Left lung (tissue), 10 donors: ENCODE data around the gene TEAD1. TPM values are rescaled to one million over a fixed set of nuclear protein-coding genes. Genes with fewer than 3 reads are reported as not detected.

Experiments used
- ATAC-seq: fragments of 200-7000 bp; cut with Tn5 transposase; one replicate; pipeline ENCODE4 v1.9.1; 2020; ENCODE audit warnings: moderate library complexity
- DNase-seq, 4 donors: peaks; one replicate each; pipeline ENCODE4 v3.0.0-alpha.2; 2013 to 2020
- H3K27ac ChIP-seq, 2 donors: fragments of 200-600 bp; sonication (generic) in 1 of 2; one replicate each; pipeline versions ENCODE4 v1.5.0 to v1.8.0; 2020 to 2021
- H3K27me3 ChIP-seq, 2 donors: fragments of 200-600 bp; sonication (generic) in 1 of 2; one replicate each; pipeline versions ENCODE4 v1.5.0 to v1.8.0; 2020 to 2021
- H3K36me3 ChIP-seq, 2 donors: fragments of 200-600 bp; sonication (generic) in 1 of 2; one replicate each; pipeline versions ENCODE4 v1.5.0 to v1.8.0; 2020 to 2021
- H3K4me1 ChIP-seq, 2 donors: fragments of 200-600 bp; one replicate each; pipeline ENCODE4 v1.8.0; 2021
- H3K4me3 ChIP-seq, 2 donors: fragments of 200-600 bp; sonication (generic) in 1 of 2; one replicate each; pipeline versions ENCODE4 v1.5.0 to v1.8.0; 2020 to 2021; ENCODE audit warnings: mild to moderate bottlenecking in 1 of 2
- H3K9me3 ChIP-seq, 2 donors: fragments of 200-600 bp; sonication (generic) in 1 of 2; one replicate each; pipeline versions ENCODE4 v1.5.0 to v1.8.0; 2020 to 2021
- CTCF ChIP-seq, 2 donors: fragments of 200-600 bp; sonication (generic) in 1 of 2; IDR thresholded peaks; one replicate each; pipeline versions ENCODE4 v1.5.0 to v1.8.0; 2021; ENCODE audit warnings: antibody characterized with exemption in 2 of 2
- intact Hi-C, 2 donors: fragments of 100-400 bp; cut with DNase I; formaldehyde crosslinking; loops; one replicate each; pipeline versions ENCODE4 v1.11.2 to v1.14.2; 2022
- polyA plus RNA-seq, 6 donors: library from polyadenylated mRNA; unstranded; fragments of 120-200 nt; gene quantifications; one replicate each; pipeline ENCODE4 v1.2.1, GENCODE V29; 2013; ENCODE audit not compliant: insufficient read length in 6 of 6
- total RNA-seq, 2 donors: library from RNA; stranded (reverse); fragmentation: NEBNext Ultra II Directional; extraction: Animal tissue kit (Norgen Biotek cat#: 25700); gene quantifications; one replicate each; pipeline ENCODE4 v1.2.1, GENCODE V29; 2021
- donor health status: DM: no; HTN: yes; CAD: no.
- donor health status: DM: no; HTN: no; CAD: no.

The TEAD1 gene
- total and polyA plus RNA-seq, 8 donors: 58.1 to 106 (median 86.9) TPM

- Histone ChIP-seq H3K27me3 (peaks cover 0 to 93% of the 10 kb centered on the region in 2 donors), H3K9me3 (no peaks in the 10 kb centered on the region), H3K4me3 (peak overlapping the region; percentile 48 to 56), H3K27ac (peak overlapping the region; percentile 85 to 88), H3K36me3 (no peaks in the 10 kb centered on the region), H3K4me1 (peaks cover 15 to 34% of the 10 kb centered on the region in 2 donors)
- no peak for TF ChIP-seq CTCF (IDR thresholded peaks at IDR 0.05)
- DNase-seq: no peak
- intact Hi-C loops: no loop called here
- ATAC-seq: no peak
Observed at GRCh38 chr11:12675951-12676711, 1.9 kb downstream of the TEAD1 start.

- no peak for ATAC-seq
- Histone ChIP-seq H3K27ac (peak overlapping the region in 1 of 2 donors; percentile 85), H3K36me3 (no peaks in the 10 kb centered on the region), H3K9me3 (no peaks in the 10 kb centered on the region), H3K4me3 (peak overlapping the region in 1 of 2 donors; percentile 56), H3K4me1 (peaks cover 15 to 34% of the 10 kb centered on the region in 2 donors), H3K27me3 (peaks cover 0 to 96% of the 10 kb centered on the region in 2 donors)
- intact Hi-C loops: no loop called here
- TF ChIP-seq CTCF (IDR thresholded peaks at IDR 0.05): no peak
- DNase-seq: no peak
Observed at GRCh38 chr11:12677131-12677530, 2.9 kb downstream of the TEAD1 start.

GRCh38 chr11:12678092-12678491, 3.9 kb downstream of the TEAD1 start:
- Histone ChIP-seq H3K27me3 (peaks cover 0 to 86% of the 10 kb centered on the region in 2 donors), H3K27ac (peak overlapping the region in 1 of 2 donors; percentile 85), H3K4me3 (peak overlapping the region; percentile 3 to 56), H3K36me3 (no peaks in the 10 kb centered on the region), H3K9me3 (no peaks in the 10 kb centered on the region), H3K4me1 (peaks cover 14 to 34% of the 10 kb centered on the region in 2 donors)
- ATAC-seq (no peak), DNase-seq (no peak)
- intact Hi-C loops: no loop called here
- TF ChIP-seq CTCF (IDR thresholded peaks at IDR 0.05): no peak

GRCh38 chr11:12678991-12679390, 4.8 kb downstream of the TEAD1 start:
- Histone ChIP-seq H3K9me3 (no peaks in the 10 kb centered on the region), H3K27me3 (peaks cover 0 to 77% of the 10 kb centered on the region in 2 donors), H3K36me3 (no peaks in the 10 kb centered on the region), H3K4me1 (peaks cover 10 to 34% of the 10 kb centered on the region in 2 donors), H3K27ac (peak overlapping the region in 1 of 2 donors; percentile 7), H3K4me3 (no peak overlapping the region)
- intact Hi-C loops: no loop called here
- no peak for ATAC-seq
- no peak for DNase-seq
- TF ChIP-seq CTCF (IDR thresholded peaks at IDR 0.05): no peak

GRCh38 chr11:12679471-12679870, 5.2 kb downstream of the TEAD1 start:
- peak overlapping the region in 1 of 2 donors; percentile 63 for H3K27ac ChIP-seq
- DNase-seq (no peak), ATAC-seq (no peak)
- H3K27me3 ChIP-seq: peaks cover 0 to 72% of the 10 kb centered on the region in 2 donors
- TF ChIP-seq CTCF (IDR thresholded peaks at IDR 0.05): no peak
- H3K4me3 ChIP-seq: no peak overlapping the region
- peaks cover 10 to 34% of the 10 kb centered on the region in 2 donors for H3K4me1 ChIP-seq
- no peaks in the 10 kb centered on the region for H3K9me3 ChIP-seq
- H3K36me3 ChIP-seq: no peaks in the 10 kb centered on the region
- intact Hi-C loops: no loop called here
